Measurements from ENCODE around the gene PRKAR1B.

Gene PRKAR1B

GRCh38 chr7:603152-603951, 123.7 kb downstream of the PRKAR1B start:
- no peak for DNase-seq (ENCODE audit: low read depth, low spot score)

- DNase-seq (ENCODE audit: low read depth, low spot score): no peak
Measured at GRCh38 chr7:602341-603141, 124.5 kb downstream of the PRKAR1B start.

GRCh38 chr7:601595-602340, 125.3 kb downstream of the PRKAR1B start:
- peak; percentile 48 for DNase-seq (ENCODE audit: low read depth, low spot score)

- DNase-seq (ENCODE audit: low read depth, low spot score): no peak
Measured at GRCh38 chr7:601036-601594, 126.0 kb downstream of the PRKAR1B start.

- DNase-seq (ENCODE audit: low read depth, low spot score): no peak
Measured at GRCh38 chr7:600149-601035, 126.7 kb downstream of the PRKAR1B start.

- no peak for DNase-seq (ENCODE audit: low read depth, low spot score)
Measured at GRCh38 chr7:598899-599298, 128.2 kb downstream of the PRKAR1B start.

GRCh38 chr7:597348-598178, 129.5 kb downstream of the PRKAR1B start:
- DNase-seq (ENCODE audit: low read depth, low spot score): no peak

GRCh38 chr7:596819-597182, 130.3 kb downstream of the PRKAR1B start:
- DNase-seq (ENCODE audit: low read depth, low spot score): no peak

GRCh38 chr7:596071-596818, 130.8 kb downstream of the PRKAR1B start:
- no peak for DNase-seq (ENCODE audit: low read depth, low spot score)

GRCh38 chr7:595621-596010, 131.5 kb downstream of the PRKAR1B start:
- DNase-seq (ENCODE audit: low read depth, low spot score): no peak

- DNase-seq (ENCODE audit: low read depth, low spot score): no peak
Measured at GRCh38 chr7:594920-595620, 132.0 kb downstream of the PRKAR1B start.

GRCh38 chr7:594212-594913, 132.7 kb downstream of the PRKAR1B start:
- DNase-seq (ENCODE audit: low read depth, low spot score): no peak

GRCh38 chr7:593324-594115, 133.6 kb downstream of the PRKAR1B start:
- no peak for DNase-seq (ENCODE audit: low read depth, low spot score)

- no peak for DNase-seq (ENCODE audit: low read depth, low spot score)
Measured at GRCh38 chr7:591856-592628, 135.0 kb downstream of the PRKAR1B start.

- DNase-seq (ENCODE audit: low read depth, low spot score): peak; percentile 59
Measured at GRCh38 chr7:590731-591551, 136.1 kb downstream of the PRKAR1B start.
